Left forelimb (tissue), 1 donor: ENCODE measurements around the gene FMC1.

Source experiments
- DNase-seq: peaks from one replicate; pipeline ENCODE4 v3.0.0-alpha.2; 2018; ENCODE audit warnings: low spot score

The FMC1 gene

GRCh38 chr7:139374246-139374645 is 33.1 kb downstream of the FMC1 start:
- no peak for DNase-seq

GRCh38 chr7:139382439-139382838 is 41.3 kb downstream of the FMC1 start:
- DNase-seq = no peak

- no peak for DNase-seq
Measured at GRCh38 chr7:139384611-139385010, 43.5 kb downstream of the FMC1 start.

GRCh38 chr7:139387594-139387993 is 46.5 kb downstream of the FMC1 start:
- no peak for DNase-seq

DNA sequence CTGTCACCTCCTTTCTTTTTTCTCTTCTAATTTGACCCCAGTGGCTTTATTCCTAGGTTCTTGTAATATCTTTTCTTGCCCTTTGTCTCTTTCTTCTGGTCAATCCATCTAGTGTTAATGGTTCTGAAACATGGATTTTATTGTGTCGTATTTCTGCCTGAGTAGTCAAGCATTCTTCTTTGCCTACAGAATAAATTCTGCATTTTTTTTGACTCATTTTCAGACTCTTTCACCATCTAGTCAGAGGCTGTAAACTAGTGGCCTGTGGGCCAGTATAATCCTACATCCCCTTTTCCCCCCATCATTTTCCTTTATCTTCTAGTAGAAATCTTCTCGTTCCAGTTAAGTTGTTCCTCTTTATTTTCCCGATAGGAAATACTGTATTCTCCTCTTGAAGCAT is 48.0 kb downstream of the FMC1 start:
- no peak for DNase-seq

- no peak for DNase-seq
Measured at GRCh38 chr7:139389774-139390173, 48.6 kb downstream of the FMC1 start.

- DNase-seq = no peak
Measured at GRCh38 chr7:139393621-139394211, 52.6 kb downstream of the FMC1 start.

DNA sequence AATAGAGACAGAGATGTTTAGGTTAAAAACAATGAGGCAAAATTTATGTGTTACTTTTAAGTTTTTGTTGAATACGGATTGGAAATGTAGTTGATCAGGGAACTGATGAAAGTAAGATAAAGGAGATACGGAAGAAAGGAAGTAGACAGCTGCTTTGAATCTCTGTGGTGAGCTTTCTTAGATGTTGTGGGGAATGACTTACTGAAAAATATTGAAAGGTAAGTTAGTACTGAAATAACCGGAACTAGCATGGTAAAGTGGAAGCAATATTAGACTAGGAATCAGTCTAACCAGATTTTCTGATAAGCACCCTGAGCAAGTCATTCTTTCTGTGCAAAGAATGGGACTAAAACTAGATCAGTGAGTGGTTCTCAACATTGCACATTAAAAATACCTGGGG is 53.4 kb downstream of the FMC1 start:
- DNase-seq = no peak
